Adrenal gland (tissue), 12 donors: Measurements from ENCODE around the gene HSPB1. TPM values are rescaled to one million over a fixed set of nuclear protein-coding genes. Genes with fewer than 3 reads are reported as not detected.

Experiments
- DNase-seq, 7 donors: peaks; one replicate each; pipeline ENCODE4 v3.0.0-alpha.2; 2019 to 2020
- H3K27ac ChIP-seq, 5 donors: fragments of 200-600 bp; sonication (generic) in 4 of 5; 1 replicate in 3 of 5; 2 replicates in 2 of 5; pipeline versions ENCODE4 v1.5.1 to v1.8.0; 2016 to 2020; ENCODE audit warnings: mild to moderate bottlenecking in 1 of 5
- H3K27me3 ChIP-seq: fragments of 200-600 bp; 2 replicates; pipeline ENCODE4 v1.8.0; 2021
- H3K36me3 ChIP-seq, 2 donors: fragments of 200-600 bp; replicated peaks in 1 of 2; 1 replicate in 1 of 2; 2 replicates in 1 of 2; pipeline versions ENCODE4 v1.5.1 to v1.8.0; 2018 to 2022
- H3K4me1 ChIP-seq, 2 donors: fragments of 200-600 bp; replicated peaks in 1 of 2; 1 replicate in 1 of 2; 2 replicates in 1 of 2; pipeline versions ENCODE4 v1.5.1 to v1.8.0; 2018 to 2021
- H3K4me3 ChIP-seq, 4 donors: fragments of 200-600 bp; sonication (generic) in 3 of 4; one replicate each; pipeline ENCODE4 v1.5.1; 2016 to 2018
- H3K9me3 ChIP-seq, 3 donors: fragments of 200-600 bp; sonication (generic) in 1 of 3; replicated peaks in 1 of 3; 1 replicate in 2 of 3; 2 replicates in 1 of 3; pipeline versions ENCODE4 v1.5.1 to v1.8.0; 2016 to 2021
- CTCF ChIP-seq, 6 experiments: fragments of 450-650 bp in 4 of 6; fragments of 200-600 bp in 2 of 6; sonication (generic) in 1 of 6; IDR thresholded peaks; 1 replicate in 5 of 6; 2 replicates in 1 of 6; pipeline versions ENCODE4 v1.5.1 to v1.8.0; 2016 to 2021; ENCODE audit warnings: antibody characterized with exemption in 6 of 6, mild to moderate bottlenecking in 2 of 6, moderate library complexity in 1 of 6
- POLR2A ChIP-seq, 2 donors: fragments of 450-650 bp; IDR thresholded peaks; one replicate each; pipeline ENCODE4 v1.6.1; 2017; ENCODE audit warnings: antibody characterized with exemption in 2 of 2, mild to moderate bottlenecking in 2 of 2, moderate library complexity in 1 of 2
- WGBS, 4 donors: extraction: QIAGEN DNeasy Blood & Tissue Kit in 2 of 4; methylation state at CpG; one replicate each; pipeline versions ENCODE4 v1.1.5 to v1.1.7; 2013 to 2017; 5-methylcytosine and 5-hydroxymethylcytosine counted together
- intact Hi-C, 2 donors: fragments of 100-400 bp; cut with DNase I; formaldehyde crosslinking; loops; one replicate each; pipeline versions ENCODE4 v1.14.1 to v1.15.0; 2022 to 2023
- polyA plus RNA-seq, 3 donors: library from polyadenylated mRNA; stranded (reverse); fragments of 200-250 nt in 2 of 3; fragments of 350-450 nt in 1 of 3; fragmentation: Illumina TruSeq in 1 of 3; extraction: RNeasy Lipid Tissue Mini Kit (QIAGEN cat#74804) in 1 of 3; gene quantifications; one replicate each; pipeline ENCODE4 v1.2.3, GENCODE V29; 2013 to 2014
- total RNA-seq, 9 donors: library from RNA; depleted of rRNA in 4 of 9; stranded (reverse); fragments of >200 nt in 4 of 9; fragments of 120-200 nt in 1 of 9; fragmentation: NEBNext Ultra II Directional in 1 of 9; extraction: Animal tissue kit (Norgen Biotek cat#: 25700) in 1 of 9; gene quantifications; one replicate each; pipeline versions ENCODE4 v1.1.0 to v1.2.4, GENCODE V29; 2013 to 2023
- donor health status: healthy with polysubstance abuse.
- donor health status: Bipolar disorder and iron deficiency.
- donor health status: DM: yes; HTN: yes; CAD: no.
- donor health status: DM: no; HTN: no; CAD: no.
- donor health status: DM: no; HTN: no; CAD: no.
- donor health status: DM: yes; HTN: yes; CAD: no.

Gene HSPB1
- total and polyA plus RNA-seq, 12 donors, result 69.5 to 2,276 (median 768) TPM

- peak overlapping the region in 1 of 5 donors; percentile 14 for H3K27ac ChIP-seq
- intact Hi-C loops, result no loop called here
- H3K9me3 ChIP-seq, result no peaks in the 10 kb centered on the region
- peaks cover 0 to 45% of the 10 kb centered on the region in 2 donors for H3K36me3 ChIP-seq
- TF ChIP-seq CTCF (IDR thresholded peaks at IDR 0.05), result no peak
- TF ChIP-seq POLR2A (IDR thresholded peaks at IDR 0.05), result no peak
- 94 to 97% (median 95%) methylated on average over 11 of the region's 11 CpGs for WGBS, 4 donors
- H3K4me1 ChIP-seq, result peaks cover 11 to 31% of the 10 kb centered on the region in 2 donors
- H3K27me3 ChIP-seq, result no peaks in the 10 kb centered on the region
- peak in 1 of 7 donors; percentile 18 for DNase-seq
- no peak overlapping the region for H3K4me3 ChIP-seq
Observed at GRCh38 chr7:76325092-76325491, 22.6 kb downstream of the HSPB1 start.

- TF ChIP-seq POLR2A (IDR thresholded peaks at IDR 0.05) (no peak), CTCF (IDR thresholded peaks at IDR 0.05) (no peak)
Observed at GRCh38 chr7:76325811-76326210, 23.3 kb downstream of the HSPB1 start.

GRCh38 chr7:76326646-76327233, 24.3 kb downstream of the HSPB1 start:
- no peak for DNase-seq
- peaks cover 0 to 45% of the 10 kb centered on the region in 2 donors for H3K36me3 ChIP-seq
- peak overlapping the region in 1 of 5 donors; percentile 54 for H3K27ac ChIP-seq
- no peak overlapping the region for H3K4me3 ChIP-seq
- no peaks in the 10 kb centered on the region for H3K27me3 ChIP-seq
- intact Hi-C loops, result no loop called here
- TF ChIP-seq CTCF (IDR thresholded peaks at IDR 0.05) (no peak), POLR2A (IDR thresholded peaks at IDR 0.05) (no peak)
- H3K4me1 ChIP-seq, result peaks cover 11 to 44% of the 10 kb centered on the region in 2 donors
- no peaks in the 10 kb centered on the region for H3K9me3 ChIP-seq
- WGBS, 4 donors, result 56 to 64% (median 62%) methylated on average over 5 of the region's 5 CpGs

More at GRCh38 chr7:76325811-76326210, 23.3 kb downstream of the HSPB1 start:
- H3K27me3 ChIP-seq, result no peaks in the 10 kb centered on the region
- H3K9me3 ChIP-seq, result no peaks in the 10 kb centered on the region
- 89 to 96% (median 90%) methylated on average over 5 of the region's 5 CpGs for WGBS, 4 donors
- intact Hi-C loops, result no loop called here
- peak in 1 of 7 donors; percentile 10 for DNase-seq
- peak overlapping the region in 1 of 5 donors; percentile 54 for H3K27ac ChIP-seq
- H3K4me3 ChIP-seq, result no peak overlapping the region
- H3K36me3 ChIP-seq, result peaks cover 0 to 45% of the 10 kb centered on the region in 2 donors
- peaks cover 11 to 36% of the 10 kb centered on the region in 2 donors for H3K4me1 ChIP-seq

GRCh38 chr7:76327610-76328009, 25.1 kb downstream of the HSPB1 start:
- Histone ChIP-seq H3K9me3 (no peaks in the 10 kb centered on the region), H3K4me3 (no peak overlapping the region), H3K4me1 (peaks cover 14 to 46% of the 10 kb centered on the region in 2 donors), H3K27ac (peak overlapping the region in 1 of 5 donors; percentile 54), H3K27me3 (no peaks in the 10 kb centered on the region), H3K36me3 (peaks cover 0 to 45% of the 10 kb centered on the region in 2 donors)
- no peak for TF ChIP-seq CTCF (IDR thresholded peaks at IDR 0.05)
- TF ChIP-seq POLR2A (IDR thresholded peaks at IDR 0.05), result no peak
- no peak for DNase-seq
- intact Hi-C loops, result no loop called here
- 51 to 59% (median 52%) methylated on average over 7 of the region's 7 CpGs for WGBS, 4 donors
